CD4-positive, alpha-beta T cell treated with Interleukin-2 at 100 ng/mL for 4 hours (primary cell): ENCODE measurements around the gene DMD.

ENCODE experiments used
- DNase-seq: peaks from one replicate; pipeline ENCODE4 v3.0.0-alpha.2; 2020; ENCODE audit warnings: low spot score

Gene DMD

GRCh38 chrX:31178064-31178768 is 2033.1 kb downstream of the DMD start:
- DNase-seq: no peak

DNA sequence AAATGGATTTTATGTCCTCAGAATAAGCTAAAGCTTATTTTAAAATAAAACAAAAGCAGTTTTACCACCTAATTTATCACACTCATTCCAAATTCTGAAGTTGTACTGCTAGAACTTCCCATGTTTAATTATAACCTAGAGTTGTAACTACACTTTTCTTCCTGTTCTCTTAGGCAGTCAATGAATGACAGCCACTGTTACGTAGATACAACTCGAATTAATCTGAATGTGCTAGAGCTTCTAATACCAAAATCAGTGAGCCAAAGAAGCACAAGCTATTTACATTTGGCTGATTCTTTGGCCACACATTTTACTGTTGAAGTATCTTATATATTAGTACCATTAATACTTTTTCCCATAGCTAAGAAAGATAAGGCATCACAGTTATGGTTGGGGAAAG is 2040.6 kb downstream of the DMD start:
- DNase-seq: no peak

GRCh38 chrX:31168551-31168950 is 2042.8 kb downstream of the DMD start:
- DNase-seq: no peak

DNA sequence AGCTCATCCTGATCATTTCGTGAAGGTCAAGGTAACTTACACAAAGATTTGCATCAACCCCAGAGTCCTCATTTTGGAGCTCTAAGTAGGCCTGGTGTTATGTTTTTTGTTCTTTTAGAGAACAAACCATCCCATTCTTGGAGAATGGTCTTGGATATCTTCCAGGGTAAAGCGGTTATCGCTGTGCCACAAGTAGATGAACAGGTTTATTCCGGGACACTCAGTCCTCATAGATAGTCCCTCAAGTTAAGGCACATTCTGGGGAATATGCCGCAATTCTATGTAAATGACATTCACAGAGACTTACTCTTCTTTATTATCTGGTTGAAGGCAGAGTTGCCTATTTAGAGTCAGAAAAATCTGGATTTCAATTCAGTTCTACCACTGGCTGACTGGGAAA is 2044.5 kb downstream of the DMD start:
- DNase-seq: no peak

GRCh38 chrX:31166416-31166815 is 2044.9 kb downstream of the DMD start:
- no peak for DNase-seq

- DNase-seq: no peak
Observed at GRCh38 chrX:31165241-31166035, 2045.9 kb downstream of the DMD start.

- DNase-seq: no peak
Observed at GRCh38 chrX:31154946-31155345, 2056.4 kb downstream of the DMD start.

- no peak for DNase-seq
Observed at GRCh38 chrX:31153475-31154047, 2057.8 kb downstream of the DMD start.

DNA sequence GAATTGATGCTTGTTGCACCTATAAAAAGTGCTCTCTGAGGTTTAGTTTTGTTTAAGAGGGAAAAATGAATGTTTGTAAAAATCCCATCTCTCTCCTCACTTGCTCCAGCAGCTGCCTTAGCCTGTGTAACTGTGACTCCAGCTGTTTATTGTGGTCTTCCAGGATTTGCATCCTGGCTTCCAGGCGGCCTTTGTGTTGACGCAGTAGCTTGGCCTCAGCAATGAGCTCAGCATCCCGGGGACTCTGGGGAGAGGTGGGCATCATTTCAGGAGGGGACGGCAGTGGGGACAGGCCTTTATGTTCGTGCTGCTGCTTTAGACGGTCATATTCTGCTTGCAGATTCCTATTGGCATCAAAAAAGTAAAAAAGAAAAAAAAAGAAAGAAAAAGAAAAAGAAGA is 2064.2 kb downstream of the DMD start:
- DNase-seq: no peak

DNA sequence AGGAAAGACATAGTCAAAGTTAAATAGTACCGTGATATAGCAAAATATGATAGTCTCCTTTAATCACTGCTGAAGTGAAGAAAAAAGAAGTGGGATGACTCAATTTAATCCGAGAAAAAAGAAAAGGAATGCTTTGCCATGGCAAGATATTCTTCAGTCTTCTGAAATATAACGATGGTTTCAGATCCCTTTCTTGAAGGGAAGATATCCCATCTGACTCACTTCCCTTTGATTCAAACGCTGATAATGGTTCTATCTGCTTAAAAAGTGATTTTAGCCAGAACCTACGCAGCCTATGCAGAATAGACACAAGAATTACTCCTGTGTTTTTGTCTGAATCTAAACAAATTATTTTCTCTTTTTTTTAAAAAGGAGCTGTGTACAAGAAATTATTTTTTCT is 2071.4 kb downstream of the DMD start:
- DNase-seq: no peak

DNA sequence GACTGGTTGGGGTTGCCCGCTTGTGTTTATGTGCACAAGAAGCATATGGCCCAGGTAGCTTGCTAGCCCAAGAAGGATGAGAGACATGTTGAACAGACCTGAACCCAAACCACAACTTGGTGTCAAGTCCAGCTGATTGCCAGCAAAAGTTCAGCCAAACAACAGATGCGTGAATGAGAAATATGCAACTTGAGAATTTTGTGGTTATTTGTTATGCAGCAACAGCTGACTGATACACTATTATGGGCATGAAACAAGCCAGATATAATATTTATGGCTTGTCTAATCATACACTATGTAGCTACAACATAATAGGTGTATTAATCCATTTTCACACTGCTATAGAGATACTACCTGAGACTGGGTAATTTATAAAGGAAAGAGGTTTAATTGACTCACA is 2073.2 kb downstream of the DMD start:
- DNase-seq: no peak

- no peak for DNase-seq
Observed at GRCh38 chrX:31136144-31136611, 2075.2 kb downstream of the DMD start.

- DNase-seq: no peak
Observed at GRCh38 chrX:31132821-31133241, 2078.5 kb downstream of the DMD start.

DNA sequence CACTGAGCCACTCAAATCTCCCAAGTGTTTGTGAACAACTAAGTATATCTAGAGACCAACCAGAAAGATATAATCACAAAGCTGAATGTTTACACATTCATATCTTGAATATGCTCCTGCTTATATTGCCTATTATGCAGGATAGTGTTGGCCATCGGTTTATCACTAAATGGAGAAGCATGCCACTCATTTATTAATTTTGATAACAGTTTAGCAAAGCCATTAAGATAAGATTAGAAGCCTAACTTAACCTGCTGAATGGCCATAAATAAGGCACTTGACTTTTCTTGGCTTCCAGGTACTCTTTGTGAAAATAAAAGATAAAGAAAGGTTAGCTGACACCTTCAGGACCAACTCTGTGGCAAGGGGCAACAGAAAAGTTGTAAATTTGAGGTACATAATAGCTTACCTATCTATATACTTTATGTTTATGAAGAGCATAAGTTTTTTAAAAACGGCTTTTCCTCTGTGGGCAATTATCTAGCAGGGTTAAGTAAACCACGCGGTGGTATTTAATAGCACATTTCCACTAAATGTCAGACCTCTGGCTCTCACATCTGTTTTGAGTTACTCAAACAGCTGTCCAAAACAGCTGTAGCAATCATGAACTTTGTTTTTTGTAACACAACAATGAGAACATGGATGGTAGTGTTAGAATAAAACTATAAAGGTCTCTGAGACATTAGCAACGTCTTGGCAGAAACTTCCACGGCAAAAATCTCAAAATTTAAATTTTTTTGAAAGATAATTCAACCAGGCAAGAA is 2080.7 kb downstream of the DMD start:
- DNase-seq: no peak

GRCh38 chrX:31128855-31129254 is 2082.5 kb downstream of the DMD start:
- DNase-seq: no peak

- no peak for DNase-seq
Observed at GRCh38 chrX:31127716-31128115, 2083.6 kb downstream of the DMD start.

DNA sequence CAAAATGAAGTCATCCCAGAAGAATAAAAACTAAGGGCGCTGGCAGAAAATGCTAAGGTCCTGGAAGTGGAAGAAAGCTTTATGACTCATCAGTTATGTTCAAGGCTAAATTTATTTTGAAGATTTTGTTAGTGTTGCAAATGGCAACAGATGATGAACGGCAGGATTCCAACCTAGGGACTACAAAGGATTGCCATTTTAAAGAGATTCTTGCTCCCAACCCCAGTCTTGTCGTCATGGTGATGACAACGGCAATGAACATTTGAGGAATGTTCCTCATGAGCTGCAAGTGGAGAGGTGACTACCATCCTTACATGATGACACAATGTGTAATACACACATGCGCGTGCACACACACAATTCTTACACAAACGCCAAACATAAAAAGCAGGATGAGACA is 2085.1 kb downstream of the DMD start:
- no peak for DNase-seq

GRCh38 chrX:31124536-31124935 is 2086.8 kb downstream of the DMD start:
- no peak for DNase-seq

- DNase-seq: no peak
Observed at GRCh38 chrX:31123335-31123734, 2088.0 kb downstream of the DMD start.

DNA sequence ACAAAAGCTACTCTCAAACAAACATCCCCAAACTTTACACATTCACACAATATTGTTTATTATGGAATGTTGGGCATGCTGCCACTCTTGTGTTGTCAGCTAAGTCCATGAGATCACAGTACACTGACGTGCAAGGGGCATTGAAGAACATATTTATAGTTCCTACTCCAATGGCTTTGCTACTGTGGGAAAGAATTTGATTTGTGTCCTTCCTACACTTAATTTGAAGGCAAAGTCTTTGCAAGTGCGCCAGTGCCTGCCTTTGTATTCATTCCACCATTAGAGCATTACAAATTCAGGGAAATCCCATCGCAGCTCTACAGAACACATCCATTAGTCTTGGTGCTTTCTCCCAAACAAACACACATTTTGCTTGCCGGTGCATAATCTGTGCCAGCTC is 2094.1 kb downstream of the DMD start:
- DNase-seq: no peak

DNA sequence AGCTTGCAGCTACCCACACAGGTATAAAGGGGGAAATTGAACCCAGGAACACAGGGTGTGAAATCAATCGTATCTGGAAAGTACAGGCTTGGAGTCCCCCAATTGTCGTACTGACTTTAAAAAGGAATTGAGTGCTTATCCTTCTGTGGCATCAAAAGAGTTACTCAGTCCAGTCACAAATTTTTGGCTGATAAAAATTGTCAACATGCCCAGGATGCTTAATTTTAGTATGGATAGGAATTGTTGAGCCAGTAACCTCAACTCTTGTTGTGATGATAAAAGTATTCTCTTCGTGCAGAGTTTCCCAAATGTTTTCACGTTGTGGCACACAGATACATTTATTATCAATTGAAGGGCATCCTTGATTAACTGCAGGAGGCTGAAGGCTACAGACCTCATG is 2096.0 kb downstream of the DMD start:
- DNase-seq: no peak

GRCh38 chrX:31114858-31115257 is 2096.5 kb downstream of the DMD start:
- DNase-seq: no peak
